GM13977 (cell line): Measurements from ENCODE around the gene SPRYD4.
A peak's percentile ranks its signal among the peaks of the same experiment; 100 is the strongest.

Experiments used
- DNase-seq: peaks from one replicate; pipeline ENCODE4 v3.0.0; 2012; ENCODE audit warnings: low spot score
- in situ Hi-C: fragments of 300-500 bp; cut with MboI; formaldehyde crosslinking; loops from one replicate; pipeline ENCODE4 v1.12.0; 2022; ENCODE audit warnings: low sequenced_read_pairs, low pct_unique_long_range_greater_than_20kb, mixed read lengths, inconsistent platforms; ENCODE audit not compliant: unreplicated experiment
- TF ChIP-seq, protein P1 (sequence below): IDR thresholded peaks from 2 replicates; pipeline ENCODE4 v1.5.1; 2012; ENCODE audit warnings: mild to moderate bottlenecking, control low read depth; ENCODE audit not compliant: insufficient read depth; ENCODE audit errors: extremely low read depth, missing control alignments

SPRYD4 gene

DNA sequence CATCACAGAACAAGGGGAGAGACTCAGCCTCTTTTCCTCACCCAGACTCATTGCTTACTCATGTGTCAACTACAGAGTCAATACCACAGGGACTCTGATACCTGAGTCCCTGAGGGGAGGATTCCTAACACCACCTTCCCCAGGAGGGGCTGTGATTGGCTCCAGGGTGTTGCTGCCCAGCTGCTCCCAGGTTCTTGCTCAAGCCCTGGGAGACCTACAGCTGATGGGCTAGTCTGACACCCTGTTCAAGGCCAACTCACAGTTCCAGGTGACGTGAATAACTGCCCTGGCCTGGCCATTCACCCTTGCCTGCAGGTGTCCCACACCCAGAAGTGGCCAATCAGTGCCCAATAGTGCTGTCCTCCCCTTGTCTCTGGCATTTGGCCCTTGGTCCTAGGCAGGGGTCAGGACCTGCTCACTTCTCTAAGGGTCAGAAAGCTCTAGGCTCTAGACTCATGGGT is 8.6 kb downstream of the SPRYD4 start:
- in situ Hi-C loops = no loop called here

DNA sequence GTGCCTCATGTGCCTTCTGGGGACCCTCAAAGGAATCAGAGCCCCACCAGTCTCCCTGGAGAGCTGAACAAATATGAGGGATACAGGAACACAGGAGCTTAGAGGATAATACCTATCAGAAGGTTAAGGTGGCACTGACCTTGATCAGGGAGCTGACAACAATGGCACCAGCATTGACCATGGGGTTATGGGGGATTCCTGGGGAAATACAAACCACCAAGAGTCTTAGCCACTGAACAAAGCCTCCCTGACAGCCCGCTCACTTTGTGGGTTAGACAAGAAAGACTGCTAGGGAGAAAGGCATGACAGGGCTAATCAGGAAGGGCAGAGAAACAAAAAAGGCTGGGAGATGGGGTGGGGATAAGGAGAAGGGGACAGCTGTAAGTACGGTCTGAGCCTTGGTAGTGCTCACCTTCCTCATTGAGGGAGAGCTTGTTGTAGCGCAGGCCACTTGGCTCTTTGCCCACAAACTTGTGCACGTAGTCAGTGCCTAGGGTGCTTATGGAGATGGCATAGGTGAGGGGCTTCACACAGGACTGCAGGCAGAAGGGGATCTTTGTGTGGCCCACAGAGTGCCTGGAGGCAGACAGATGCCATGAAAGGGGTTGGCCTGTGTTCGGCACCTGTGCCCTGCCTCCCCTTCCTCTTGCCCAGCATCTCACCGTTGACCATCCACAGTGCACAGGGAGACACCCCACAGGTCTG is 9.3 kb downstream of the SPRYD4 start:
- TF ChIP-seq, protein P1, sequence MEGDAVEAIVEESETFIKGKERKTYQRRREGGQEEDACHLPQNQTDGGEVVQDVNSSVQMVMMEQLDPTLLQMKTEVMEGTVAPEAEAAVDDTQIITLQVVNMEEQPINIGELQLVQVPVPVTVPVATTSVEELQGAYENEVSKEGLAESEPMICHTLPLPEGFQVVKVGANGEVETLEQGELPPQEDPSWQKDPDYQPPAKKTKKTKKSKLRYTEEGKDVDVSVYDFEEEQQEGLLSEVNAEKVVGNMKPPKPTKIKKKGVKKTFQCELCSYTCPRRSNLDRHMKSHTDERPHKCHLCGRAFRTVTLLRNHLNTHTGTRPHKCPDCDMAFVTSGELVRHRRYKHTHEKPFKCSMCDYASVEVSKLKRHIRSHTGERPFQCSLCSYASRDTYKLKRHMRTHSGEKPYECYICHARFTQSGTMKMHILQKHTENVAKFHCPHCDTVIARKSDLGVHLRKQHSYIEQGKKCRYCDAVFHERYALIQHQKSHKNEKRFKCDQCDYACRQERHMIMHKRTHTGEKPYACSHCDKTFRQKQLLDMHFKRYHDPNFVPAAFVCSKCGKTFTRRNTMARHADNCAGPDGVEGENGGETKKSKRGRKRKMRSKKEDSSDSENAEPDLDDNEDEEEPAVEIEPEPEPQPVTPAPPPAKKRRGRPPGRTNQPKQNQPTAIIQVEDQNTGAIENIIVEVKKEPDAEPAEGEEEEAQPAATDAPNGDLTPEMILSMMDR = no peak
- in situ Hi-C loops = no loop called here
- DNase-seq = no peak

More for the DNA sequence above, 8.6 kb downstream of the SPRYD4 start:
- no peak for DNase-seq
- TF ChIP-seq, protein P1 = no peak

- in situ Hi-C loops = no loop called here
- no peak for DNase-seq
- TF ChIP-seq, protein P1 = no peak
Observed at GRCh38 chr12:56479625-56480024, 11.2 kb downstream of the SPRYD4 start.

DNA sequence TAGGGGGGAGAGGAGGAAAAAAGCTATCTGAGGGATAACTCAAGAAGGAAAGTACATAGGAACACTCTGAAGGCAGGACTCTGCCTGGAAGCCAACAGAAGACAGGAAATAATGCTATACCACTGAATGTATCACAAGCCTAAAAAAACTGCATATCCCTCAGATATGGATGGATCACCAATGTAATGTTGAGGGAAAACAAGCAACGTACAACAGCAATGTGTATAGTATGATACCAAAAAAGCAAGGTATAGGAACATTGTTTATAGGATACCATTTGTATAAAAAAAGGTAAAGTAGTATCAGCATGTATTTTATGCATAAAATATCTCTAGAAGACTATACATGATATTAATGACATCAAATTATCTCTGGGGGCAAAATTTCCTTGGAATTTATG is 16.2 kb downstream of the SPRYD4 start:
- TF ChIP-seq, protein P1 = no peak
- in situ Hi-C loops = no loop called here
- DNase-seq = no peak

DNA sequence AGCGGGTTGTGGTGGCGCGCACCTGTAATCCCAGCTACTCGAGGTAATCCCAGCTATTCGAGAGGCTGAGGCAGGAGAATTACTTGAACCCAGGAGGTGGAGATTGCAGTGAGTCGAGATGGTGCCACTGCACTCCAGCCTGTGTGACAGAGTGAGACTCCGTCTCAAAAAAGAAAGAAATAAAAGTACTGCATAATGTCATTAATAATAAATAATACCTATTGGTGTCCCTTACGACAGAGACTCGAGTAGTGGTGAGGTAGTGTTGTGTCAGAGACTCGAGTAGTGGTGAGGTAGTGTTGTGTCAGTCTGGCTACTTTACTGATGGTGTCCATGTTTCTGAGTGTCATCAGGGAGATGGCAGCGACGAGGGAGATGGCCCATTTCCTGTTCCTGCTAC is 18.3 kb downstream of the SPRYD4 start:
- in situ Hi-C loops = no loop called here
- no peak for DNase-seq
- TF ChIP-seq, protein P1 = no peak

GRCh38 chr12:56487448-56488040 is 19.2 kb downstream of the SPRYD4 start:
- in situ Hi-C loops = no loop called here
- DNase-seq = peak; percentile 37
- TF ChIP-seq, protein P1 = no peak
